Measurements from ENCODE around the gene PPM1E.
"Not testable (repeated sequence)": the region's sequence is repeated elsewhere in the genome, so short reads cannot be mapped to it uniquely, and the experiment has no call there.

The PPM1E gene

GRCh38 chr17:58850106-58850505, 94.5 kb downstream of the PPM1E start:
- not testable (repeated sequence) for DNase-seq

DNA sequence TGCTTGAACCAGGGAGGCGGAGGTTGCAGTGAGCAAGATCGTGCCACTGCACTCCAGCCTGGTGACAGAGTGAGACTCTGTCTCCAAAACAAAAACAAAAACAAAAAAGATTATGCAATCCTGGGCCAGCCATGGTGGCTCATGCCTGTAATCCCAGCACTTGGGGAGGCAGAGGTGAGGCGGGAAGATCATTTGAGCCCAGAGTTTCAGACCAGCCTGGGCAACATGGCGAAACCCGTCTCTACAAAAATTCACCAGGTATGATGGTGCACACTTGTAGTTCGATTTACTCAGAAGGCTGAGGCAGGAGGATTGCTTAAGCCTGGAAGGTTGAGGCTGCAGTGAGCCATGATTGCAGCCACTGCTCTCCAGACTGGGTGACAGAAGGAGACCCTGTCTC, 109.6 kb downstream of the PPM1E start:
- DNase-seq = no peak

GRCh38 chr17:58870747-58871146, 115.1 kb downstream of the PPM1E start:
- DNase-seq = no peak

DNA sequence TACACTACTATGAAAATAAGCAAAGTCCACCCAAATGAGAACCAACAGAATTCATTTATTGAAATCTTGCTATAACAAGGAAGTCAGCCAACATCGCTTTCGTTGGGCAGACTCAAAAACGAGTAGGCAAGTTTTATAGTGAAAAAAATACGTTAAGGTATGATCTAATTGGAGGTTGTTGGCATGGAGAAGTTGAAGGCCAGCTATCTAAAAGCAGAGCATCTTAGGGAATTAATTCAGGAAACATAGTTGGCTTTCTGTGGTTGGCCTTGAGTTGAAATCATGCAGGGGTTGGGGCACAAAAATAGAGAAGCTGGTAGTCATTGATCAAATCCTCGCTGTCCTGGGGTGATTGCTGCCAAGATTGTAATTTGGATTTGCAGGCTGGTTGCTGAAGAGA, 118.3 kb downstream of the PPM1E start:
- DNase-seq = no peak

GRCh38 chr17:58875261-58875660, 119.6 kb downstream of the PPM1E start:
- no peak for DNase-seq

GRCh38 chr17:58884161-58884560, 128.5 kb downstream of the PPM1E start:
- DNase-seq = no peak

GRCh38 chr17:58886514-58886913, 130.9 kb downstream of the PPM1E start:
- no peak for DNase-seq

DNA sequence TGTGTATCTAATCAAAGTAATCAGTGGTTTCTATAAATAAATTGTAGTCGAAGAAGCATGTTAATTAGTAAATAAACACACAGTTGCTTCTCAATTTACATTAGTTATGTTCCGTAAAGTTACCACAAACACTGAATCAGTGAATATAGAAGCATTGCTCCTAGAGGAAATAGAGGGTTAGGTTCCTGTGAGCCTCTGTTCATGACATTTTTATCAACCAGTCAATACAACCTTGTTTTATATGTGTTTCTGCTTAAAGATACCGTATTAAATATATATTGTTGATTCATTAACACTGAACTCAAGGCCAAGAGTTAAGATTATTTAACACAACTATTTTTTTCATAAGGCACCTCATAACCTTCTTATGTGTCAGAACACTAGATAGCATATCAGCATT, 134.3 kb downstream of the PPM1E start:
- DNase-seq = no peak

DNA sequence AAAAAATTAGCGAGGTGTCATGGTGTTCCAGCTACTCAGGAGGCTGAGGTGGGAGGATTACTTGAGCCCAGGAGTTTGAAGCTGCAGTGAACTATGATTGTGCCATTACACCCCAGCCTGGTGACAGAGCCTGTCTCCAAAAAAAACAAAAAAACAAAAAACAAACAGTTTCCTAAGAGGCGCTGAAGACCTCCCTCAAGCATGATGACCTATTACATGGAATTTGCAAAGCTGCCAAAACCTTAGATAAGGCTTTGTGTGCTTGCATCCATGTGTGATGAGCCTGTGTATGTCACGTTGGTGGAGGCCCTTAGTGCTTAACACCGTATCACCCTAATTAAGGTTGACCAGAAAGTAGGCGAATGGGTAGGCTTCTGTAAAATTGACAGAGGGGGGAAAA, 143.5 kb downstream of the PPM1E start:
- no peak for DNase-seq

GRCh38 chr17:58902322-58902721, 146.7 kb downstream of the PPM1E start:
- DNase-seq = no peak

DNA sequence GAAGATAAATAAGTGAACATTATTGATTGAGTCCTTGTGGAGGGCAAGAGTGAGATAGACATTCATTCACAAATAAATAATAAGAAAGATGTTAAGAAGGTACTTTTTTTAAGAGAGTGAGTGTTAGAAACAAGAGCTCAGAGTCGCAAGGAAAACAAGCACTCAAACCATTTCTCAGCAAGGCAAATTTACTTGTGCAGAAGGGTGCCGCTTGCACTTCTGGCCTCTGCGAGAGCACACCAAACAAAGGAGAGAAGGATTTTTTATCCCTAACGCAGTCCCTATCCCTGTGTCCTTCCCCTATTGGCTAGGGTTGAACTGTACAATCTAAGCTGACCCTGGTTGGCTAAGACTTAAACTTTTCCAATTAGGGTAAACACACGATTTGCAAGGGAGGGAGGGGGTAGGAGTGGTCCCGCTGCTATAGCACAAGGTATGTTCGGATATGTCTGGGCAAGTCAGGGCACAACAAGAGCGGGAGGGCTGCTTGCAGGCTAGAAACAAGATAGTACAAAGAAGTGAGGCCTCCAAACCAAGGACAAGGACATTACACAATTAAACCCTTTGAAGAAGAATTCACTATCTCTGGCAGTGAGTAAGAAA, 156.2 kb downstream of the PPM1E start:
- no peak for DNase-seq

- no peak for DNase-seq
These were observed 157.9 kb downstream of the PPM1E start for GRCh38 chr17:58913552-58913951.

DNA sequence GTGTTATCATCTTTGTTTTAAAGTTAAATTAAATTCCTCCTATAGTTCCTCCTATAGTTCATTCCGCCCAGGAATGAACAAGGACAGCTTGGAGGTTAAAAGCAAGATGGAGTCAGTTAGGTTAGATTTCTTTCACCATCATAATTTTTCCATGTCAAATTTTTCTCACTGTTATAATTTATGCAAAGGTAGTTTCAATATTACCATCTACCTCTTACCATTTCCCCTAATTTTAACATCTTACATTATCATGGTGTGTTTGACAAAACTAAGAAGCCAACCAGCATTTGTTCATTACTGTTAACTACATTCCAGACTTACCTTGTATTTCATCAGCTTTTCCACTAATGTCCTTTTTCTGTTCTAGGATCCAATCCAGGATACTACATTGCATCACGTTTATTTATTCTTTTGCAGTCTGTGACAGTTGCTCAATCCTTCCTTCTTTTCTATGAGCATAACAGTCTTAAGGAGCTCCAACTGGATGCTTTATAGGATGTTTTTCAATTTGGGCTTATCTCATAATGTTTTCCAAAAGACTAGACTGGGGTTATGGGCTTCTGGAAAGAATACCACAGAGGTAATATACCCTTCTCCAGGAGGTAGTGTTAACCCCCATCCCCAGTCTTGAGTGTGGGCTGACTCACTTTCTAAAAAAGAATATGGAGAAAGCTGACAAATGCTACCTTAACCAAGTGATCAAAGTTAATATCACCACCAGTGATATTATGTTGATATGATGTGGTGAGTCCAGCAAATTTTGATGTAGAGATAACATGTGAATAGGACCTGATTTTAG, 158.5 kb downstream of the PPM1E start:
- no peak for DNase-seq

- no peak for DNase-seq
These were observed 161.6 kb downstream of the PPM1E start for GRCh38 chr17:58917228-58917627.

- DNase-seq = no peak
These were observed 162.4 kb downstream of the PPM1E start for GRCh38 chr17:58918072-58918471.

DNA sequence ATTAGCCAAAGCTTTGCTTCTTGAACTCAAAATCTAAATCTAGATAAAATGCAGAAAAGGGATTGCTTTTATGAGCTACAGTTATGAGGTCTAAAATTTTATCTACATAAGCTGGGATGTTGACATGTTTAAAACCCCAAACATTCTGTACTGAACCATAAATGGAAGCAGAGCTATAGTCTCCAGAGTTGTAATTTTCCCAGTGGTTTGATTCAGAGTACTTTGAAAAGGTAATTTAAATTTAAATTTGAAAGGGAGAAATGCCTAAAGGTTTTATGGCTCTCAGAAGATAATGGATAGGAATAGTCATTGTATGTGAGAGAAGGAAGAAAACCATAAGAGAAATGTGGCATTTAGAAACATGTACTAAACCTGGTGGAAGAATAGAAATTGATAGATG, 163.2 kb downstream of the PPM1E start:
- no peak for DNase-seq

DNA sequence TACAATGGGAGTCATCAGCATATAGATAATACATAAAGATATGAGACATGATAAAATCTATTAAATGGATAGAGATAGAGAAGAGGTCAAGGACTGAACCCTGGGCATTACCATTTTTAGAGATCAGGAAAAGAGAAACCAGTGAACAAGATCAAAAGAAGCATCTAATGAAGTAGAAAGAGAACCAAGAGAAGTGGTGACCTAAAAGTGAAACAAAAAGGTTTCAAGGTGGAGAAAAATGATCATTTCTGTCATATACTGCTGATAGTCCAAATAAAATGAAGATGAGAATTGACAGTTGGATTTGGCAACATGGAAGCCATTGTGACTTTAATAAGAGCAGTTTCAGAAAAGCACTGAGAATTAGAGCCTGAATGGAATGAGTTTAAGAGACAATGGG, 165.1 kb downstream of the PPM1E start:
- no peak for DNase-seq

DNA sequence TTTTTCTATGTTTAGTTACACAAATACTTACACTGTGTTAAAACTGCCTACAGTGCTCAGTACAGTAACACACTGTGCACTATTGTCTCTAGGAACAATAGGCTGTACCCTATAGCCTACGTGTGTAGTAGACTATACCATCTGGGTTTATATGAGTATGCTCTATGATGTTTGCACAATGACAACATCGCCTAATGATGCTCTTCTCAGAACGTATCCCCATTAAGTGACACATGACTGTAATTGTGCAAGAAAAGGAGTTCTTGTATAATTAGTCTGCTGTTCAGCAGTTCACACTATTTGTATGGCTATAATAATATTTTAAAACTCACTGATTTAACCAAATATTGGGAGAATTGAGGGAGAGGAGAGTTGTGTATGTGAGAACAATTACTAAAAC, 177.3 kb downstream of the PPM1E start:
- no peak for DNase-seq

DNA sequence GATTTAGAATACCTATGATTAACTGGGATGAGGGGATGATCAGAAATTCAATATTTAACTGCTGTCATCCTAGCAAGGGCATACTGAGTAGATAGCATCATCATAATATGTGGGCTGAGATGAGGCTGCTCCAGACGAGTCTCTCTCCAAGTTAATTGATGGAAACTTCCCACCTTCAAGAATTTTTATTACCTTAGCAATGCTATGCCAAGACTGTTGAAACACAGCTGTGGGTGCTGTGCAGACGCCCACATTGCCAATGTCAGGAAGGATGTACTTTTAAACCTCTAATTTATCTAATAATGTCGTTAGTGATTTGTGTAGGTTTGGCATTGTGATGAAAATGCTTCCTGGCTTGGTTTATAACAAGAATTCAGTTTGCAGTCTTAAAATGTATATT, 180.6 kb downstream of the PPM1E start:
- no peak for DNase-seq

DNA sequence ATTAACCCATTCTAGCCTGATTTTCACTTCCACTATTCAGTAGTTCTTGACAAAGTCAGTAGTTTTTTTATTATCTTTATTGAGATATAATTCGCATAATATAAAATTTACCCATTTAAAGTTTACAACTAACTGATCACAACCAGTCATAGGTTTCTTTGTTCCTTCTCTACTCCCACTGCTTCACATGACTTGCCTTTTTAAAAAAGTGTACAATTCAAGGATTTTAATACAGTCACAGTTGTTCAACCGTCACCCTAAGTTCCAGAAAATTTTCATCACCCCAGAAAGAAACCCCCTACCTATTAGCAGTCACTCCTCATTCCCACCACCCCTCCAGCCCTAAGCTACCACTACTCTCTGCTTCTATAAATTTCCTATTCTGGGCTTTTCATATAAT, 188.5 kb downstream of the PPM1E start:
- no peak for DNase-seq

GRCh38 chr17:58947411-58947810, 191.8 kb downstream of the PPM1E start:
- DNase-seq = no peak

DNA sequence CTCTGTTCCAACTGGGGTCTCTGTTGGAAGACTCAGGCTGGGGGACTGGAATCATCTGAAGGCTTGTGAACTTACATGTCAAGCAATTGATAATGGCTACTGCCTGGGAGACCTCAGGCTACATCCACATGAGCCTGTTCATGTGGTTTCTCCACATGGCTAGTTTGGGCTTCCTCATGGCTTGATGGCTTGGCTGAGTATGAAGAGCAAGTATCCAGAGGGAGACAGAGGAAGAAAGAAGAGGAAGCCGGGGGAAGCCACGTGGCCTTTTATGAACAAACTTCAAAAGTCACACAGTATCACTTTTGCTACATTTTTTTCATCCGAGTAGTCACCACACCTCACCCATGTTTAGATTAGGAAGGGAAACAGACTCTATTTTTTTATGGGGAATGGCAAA, 192.2 kb downstream of the PPM1E start:
- DNase-seq = no peak

GRCh38 chr17:58954358-58954757, 198.7 kb downstream of the PPM1E start:
- not testable (repeated sequence) for DNase-seq

GRCh38 chr17:58956997-58957724, 201.5 kb downstream of the PPM1E start:
- no peak for DNase-seq

Measured in DMS153 (cell line).